IPS-18a (cell line): ENCODE data around the gene SEZ6L.

Source experiments
- H3K27ac ChIP-seq: one replicate; pipeline ENCODE4 v1.5.1; 2013; ENCODE audit warnings: low read length
- H3K27me3 ChIP-seq: one replicate; pipeline ENCODE4 v1.6.1; 2013; ENCODE audit warnings: mild to moderate bottlenecking, low read length; ENCODE audit not compliant: control insufficient read depth, insufficient read depth
- H3K36me3 ChIP-seq: one replicate; pipeline ENCODE4 v1.6.1; 2013; ENCODE audit warnings: low read depth, low read length; ENCODE audit not compliant: control insufficient read depth
- H3K4me1 ChIP-seq: one replicate; pipeline ENCODE4 v1.6.1; 2013; ENCODE audit warnings: low read depth, low read length; ENCODE audit not compliant: control insufficient read depth
- H3K4me3 ChIP-seq: one replicate; pipeline ENCODE4 v1.5.1; 2013; ENCODE audit warnings: low read length
- H3K9ac ChIP-seq: one replicate; pipeline ENCODE4 v1.6.1; 2013; ENCODE audit warnings: mild to moderate bottlenecking, low read length, moderate library complexity
- H3K9me3 ChIP-seq: one replicate; pipeline ENCODE4 v1.6.1; 2013; ENCODE audit warnings: low read depth, low read length; ENCODE audit not compliant: control insufficient read depth

SEZ6L gene

GRCh38 chr22:26308467-26308866 is 139.2 kb downstream of the SEZ6L start:
- H3K4me3 ChIP-seq, result no peak overlapping the region
- no peaks in the 10 kb centered on the region for H3K4me1 ChIP-seq
- no peaks in the 10 kb centered on the region for H3K27me3 ChIP-seq
- no peaks in the 10 kb centered on the region for H3K36me3 ChIP-seq
- H3K27ac ChIP-seq, result no peak overlapping the region
- no peaks in the 10 kb centered on the region for H3K9me3 ChIP-seq
- H3K9ac ChIP-seq, result no peak overlapping the region

GRCh38 chr22:26310616-26311015 is 141.4 kb downstream of the SEZ6L start:
- Histone ChIP-seq H3K9me3 (no peaks in the 10 kb centered on the region), H3K4me3 (no peak overlapping the region), H3K4me1 (no peaks in the 10 kb centered on the region), H3K36me3 (no peaks in the 10 kb centered on the region), H3K9ac (no peak overlapping the region), H3K27me3 (no peaks in the 10 kb centered on the region), H3K27ac (no peak overlapping the region)

GRCh38 chr22:26313291-26313690 is 144.0 kb downstream of the SEZ6L start:
- Histone ChIP-seq H3K27ac (no peak overlapping the region), H3K36me3 (no peaks in the 10 kb centered on the region), H3K9me3 (no peaks in the 10 kb centered on the region), H3K4me3 (no peak overlapping the region), H3K9ac (no peak overlapping the region), H3K27me3 (no peaks in the 10 kb centered on the region), H3K4me1 (no peaks in the 10 kb centered on the region)

- H3K9me3 ChIP-seq, result no peaks in the 10 kb centered on the region
- H3K9ac ChIP-seq, result no peak overlapping the region
- no peaks in the 10 kb centered on the region for H3K36me3 ChIP-seq
- H3K4me1 ChIP-seq, result no peaks in the 10 kb centered on the region
- no peaks in the 10 kb centered on the region for H3K27me3 ChIP-seq
- H3K4me3 ChIP-seq, result no peak overlapping the region
- no peak overlapping the region for H3K27ac ChIP-seq
Observed at GRCh38 chr22:26314171-26314570, 144.9 kb downstream of the SEZ6L start.

- H3K27me3 ChIP-seq, result no peaks in the 10 kb centered on the region
- no peak overlapping the region for H3K4me3 ChIP-seq
- H3K27ac ChIP-seq, result no peak overlapping the region
- no peaks in the 10 kb centered on the region for H3K36me3 ChIP-seq
- no peak overlapping the region for H3K9ac ChIP-seq
- no peaks in the 10 kb centered on the region for H3K4me1 ChIP-seq
- no peaks in the 10 kb centered on the region for H3K9me3 ChIP-seq
Observed at GRCh38 chr22:26314656-26315055, 145.4 kb downstream of the SEZ6L start.

- no peak overlapping the region for H3K9ac ChIP-seq
- H3K4me3 ChIP-seq, result no peak overlapping the region
- H3K27ac ChIP-seq, result no peak overlapping the region
- H3K36me3 ChIP-seq, result no peaks in the 10 kb centered on the region
- no peaks in the 10 kb centered on the region for H3K4me1 ChIP-seq
- H3K9me3 ChIP-seq, result no peaks in the 10 kb centered on the region
- H3K27me3 ChIP-seq, result no peaks in the 10 kb centered on the region
Observed at GRCh38 chr22:26316732-26317285, 147.5 kb downstream of the SEZ6L start.

- Histone ChIP-seq H3K4me1 (no peaks in the 10 kb centered on the region), H3K36me3 (no peaks in the 10 kb centered on the region), H3K27ac (no peak overlapping the region), H3K4me3 (no peak overlapping the region), H3K9me3 (no peaks in the 10 kb centered on the region), H3K9ac (no peak overlapping the region), H3K27me3 (no peaks in the 10 kb centered on the region)
Observed at GRCh38 chr22:26318975-26319374, 149.7 kb downstream of the SEZ6L start.

GRCh38 chr22:26320447-26320846 is 151.2 kb downstream of the SEZ6L start:
- Histone ChIP-seq H3K27ac (no peak overlapping the region), H3K4me3 (no peak overlapping the region), H3K27me3 (no peaks in the 10 kb centered on the region), H3K9me3 (no peaks in the 10 kb centered on the region), H3K9ac (no peak overlapping the region), H3K36me3 (no peaks in the 10 kb centered on the region), H3K4me1 (no peaks in the 10 kb centered on the region)

- no peaks in the 10 kb centered on the region for H3K4me1 ChIP-seq
- H3K36me3 ChIP-seq, result no peaks in the 10 kb centered on the region
- H3K9ac ChIP-seq, result no peak overlapping the region
- no peaks in the 10 kb centered on the region for H3K27me3 ChIP-seq
- H3K9me3 ChIP-seq, result no peaks in the 10 kb centered on the region
- no peak overlapping the region for H3K4me3 ChIP-seq
- H3K27ac ChIP-seq, result no peak overlapping the region
Observed at GRCh38 chr22:26321469-26321913, 152.2 kb downstream of the SEZ6L start.

- no peak overlapping the region for H3K27ac ChIP-seq
- H3K9me3 ChIP-seq, result no peaks in the 10 kb centered on the region
- H3K36me3 ChIP-seq, result no peaks in the 10 kb centered on the region
- H3K27me3 ChIP-seq, result no peaks in the 10 kb centered on the region
- H3K4me1 ChIP-seq, result no peaks in the 10 kb centered on the region
- no peak overlapping the region for H3K9ac ChIP-seq
- no peak overlapping the region for H3K4me3 ChIP-seq
Observed at GRCh38 chr22:26322179-26322905, 153.1 kb downstream of the SEZ6L start.

GRCh38 chr22:26323013-26323412 is 153.8 kb downstream of the SEZ6L start:
- no peak overlapping the region for H3K4me3 ChIP-seq
- H3K9me3 ChIP-seq, result no peaks in the 10 kb centered on the region
- no peaks in the 10 kb centered on the region for H3K27me3 ChIP-seq
- no peak overlapping the region for H3K27ac ChIP-seq
- H3K9ac ChIP-seq, result no peak overlapping the region
- H3K36me3 ChIP-seq, result no peaks in the 10 kb centered on the region
- H3K4me1 ChIP-seq, result no peaks in the 10 kb centered on the region

GRCh38 chr22:26324150-26324549 is 154.9 kb downstream of the SEZ6L start:
- H3K9ac ChIP-seq, result no peak overlapping the region
- no peaks in the 10 kb centered on the region for H3K4me1 ChIP-seq
- H3K27me3 ChIP-seq, result no peaks in the 10 kb centered on the region
- H3K36me3 ChIP-seq, result no peaks in the 10 kb centered on the region
- H3K27ac ChIP-seq, result no peak overlapping the region
- H3K9me3 ChIP-seq, result no peaks in the 10 kb centered on the region
- no peak overlapping the region for H3K4me3 ChIP-seq
